Fibroblast of the conjunctiva (primary cell): ENCODE measurements around the gene MKLN1.
"Not testable (repeated sequence)": the region's sequence is repeated elsewhere in the genome, so short reads cannot be mapped to it uniquely, and the experiment has no call there.

ENCODE experiments used
- DNase-seq: peaks from one replicate; pipeline ENCODE4 v3.0.0-alpha.2; 2010; ENCODE audit warnings: low read depth

MKLN1 gene

GRCh38 chr7:131327626-131328376, at the start of gene MKLN1:
TSS of gene MKLN1 (plus strand) at chr7:131327876. CDS start at chr7:131327900, 24 bp downstream.
- DNase-seq: peak; percentile 78

- no peak for DNase-seq
These were observed 48.6 kb upstream of the MKLN1 start for GRCh38 chr7:131279044-131279443.

- DNase-seq: no peak
These were observed 46.2 kb upstream of the MKLN1 start for GRCh38 chr7:131281266-131282048.

- no peak for DNase-seq
These were observed 42.8 kb upstream of the MKLN1 start for GRCh38 chr7:131284702-131285419.

- DNase-seq: peak; percentile 9
These were observed 42.1 kb upstream of the MKLN1 start for GRCh38 chr7:131285556-131285955.

GRCh38 chr7:131288450-131288849, 39.2 kb upstream of the MKLN1 start:
- no peak for DNase-seq

GRCh38 chr7:131289051-131289450, 38.6 kb upstream of the MKLN1 start:
- DNase-seq: no peak

- DNase-seq: no peak
These were observed 35.4 kb upstream of the MKLN1 start for GRCh38 chr7:131292141-131292905.

- peak; percentile 16 for DNase-seq
These were observed 34.7 kb upstream of the MKLN1 start for GRCh38 chr7:131293018-131293417.

- no peak for DNase-seq
These were observed 33.1 kb upstream of the MKLN1 start for GRCh38 chr7:131294553-131294952.

GRCh38 chr7:131298608-131298992, 29.1 kb upstream of the MKLN1 start:
- DNase-seq: no peak

- DNase-seq: no peak
These were observed 28.6 kb upstream of the MKLN1 start for GRCh38 chr7:131299074-131299473.

GRCh38 chr7:131300078-131300477, 27.6 kb upstream of the MKLN1 start:
- DNase-seq: no peak

GRCh38 chr7:131300572-131301466, 26.9 kb upstream of the MKLN1 start:
- DNase-seq: no peak

GRCh38 chr7:131302446-131302845, 25.2 kb upstream of the MKLN1 start:
- DNase-seq: no peak

GRCh38 chr7:131302876-131303707, 24.6 kb upstream of the MKLN1 start:
- no peak for DNase-seq

GRCh38 chr7:131305152-131305551, 22.5 kb upstream of the MKLN1 start:
- DNase-seq: no peak

- DNase-seq: not testable (repeated sequence)
These were observed 21.6 kb upstream of the MKLN1 start for GRCh38 chr7:131306041-131306440.

- DNase-seq: no peak
These were observed 20.9 kb upstream of the MKLN1 start for GRCh38 chr7:131306777-131307176.

- DNase-seq: no peak
These were observed 20.0 kb upstream of the MKLN1 start for GRCh38 chr7:131307627-131308026.
